Activated T-cell treated with anti-CD3 and anti-CD28 coated beads for 24 hours (primary cell): ENCODE data around the gene BLID.

Source experiments
- DNase-seq: peaks from one replicate; pipeline ENCODE4 v3.0.0-alpha.2; 2020; ENCODE audit warnings: low read depth

The BLID gene

DNA sequence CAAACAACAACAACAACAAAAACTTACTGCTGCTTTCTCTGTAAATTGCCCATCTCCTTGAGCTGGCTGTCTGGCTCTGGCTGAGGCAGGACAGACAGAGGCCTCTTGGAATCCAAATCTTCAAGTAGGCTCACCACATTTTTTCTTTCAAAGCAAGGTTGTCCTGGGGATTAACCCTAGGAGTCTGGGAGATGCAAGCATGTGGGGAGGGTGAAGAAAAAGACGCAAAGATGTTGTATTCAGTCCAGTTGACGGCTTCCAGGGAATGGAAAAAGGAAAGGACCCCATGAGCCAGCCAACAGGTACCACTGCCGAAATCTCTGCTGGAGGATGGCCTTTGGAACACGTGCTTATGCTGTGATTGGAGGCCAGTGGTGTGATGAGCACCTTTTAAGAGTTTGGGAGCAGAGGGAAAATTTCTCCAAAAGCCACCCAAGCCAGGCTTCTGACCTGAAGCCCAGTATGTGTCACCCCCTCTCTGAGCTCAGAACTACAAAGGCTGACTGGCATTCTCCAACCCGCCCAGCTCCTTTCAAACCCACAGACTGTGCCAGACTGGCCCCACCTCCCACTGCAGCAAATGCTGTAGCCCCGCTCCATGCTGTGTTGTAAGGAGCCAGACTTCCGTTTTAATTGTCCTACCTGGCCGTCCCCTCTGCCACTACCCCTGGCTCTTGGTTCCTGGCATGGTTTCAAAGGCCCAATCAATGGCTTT is 10.8 kb downstream of the BLID start:
- no peak for DNase-seq

DNA sequence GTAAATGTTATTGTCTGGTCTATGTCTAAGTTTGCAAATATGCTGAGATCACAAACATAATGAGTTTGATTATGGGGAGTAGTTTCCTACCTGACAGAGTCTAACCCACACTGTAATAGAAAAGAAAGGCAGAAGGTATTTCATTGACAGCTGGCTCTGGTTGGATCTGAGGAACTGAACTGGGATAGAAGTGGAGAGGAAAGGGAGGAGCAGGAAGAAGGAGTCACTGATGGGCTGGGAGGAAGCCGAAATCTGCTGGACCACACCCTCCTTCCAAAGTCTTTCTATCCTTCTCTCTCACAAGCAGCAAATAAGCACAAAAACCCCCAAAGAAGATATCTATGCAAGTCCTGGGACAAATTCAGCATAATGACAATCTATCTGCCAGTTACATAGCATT is 11.7 kb downstream of the BLID start:
- DNase-seq: no peak

DNA sequence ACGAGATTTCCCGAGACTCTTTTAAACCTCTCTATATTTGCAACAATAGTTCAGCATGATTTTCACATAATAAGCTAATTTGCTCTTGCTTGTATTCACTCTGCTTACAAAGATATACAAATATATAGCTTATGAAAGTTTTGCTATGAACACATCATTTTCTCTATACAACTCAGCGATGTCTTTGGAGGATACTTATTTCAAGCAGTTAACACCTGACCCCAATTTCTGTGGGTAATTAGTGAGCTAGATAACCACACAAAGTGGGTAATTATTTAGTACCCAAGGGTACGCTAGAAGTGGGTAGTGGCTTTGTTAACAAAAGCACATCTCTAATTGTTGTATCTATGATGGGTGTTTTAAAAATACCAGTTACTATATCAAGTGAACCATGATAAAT is 12.3 kb downstream of the BLID start:
- DNase-seq: no peak

DNA sequence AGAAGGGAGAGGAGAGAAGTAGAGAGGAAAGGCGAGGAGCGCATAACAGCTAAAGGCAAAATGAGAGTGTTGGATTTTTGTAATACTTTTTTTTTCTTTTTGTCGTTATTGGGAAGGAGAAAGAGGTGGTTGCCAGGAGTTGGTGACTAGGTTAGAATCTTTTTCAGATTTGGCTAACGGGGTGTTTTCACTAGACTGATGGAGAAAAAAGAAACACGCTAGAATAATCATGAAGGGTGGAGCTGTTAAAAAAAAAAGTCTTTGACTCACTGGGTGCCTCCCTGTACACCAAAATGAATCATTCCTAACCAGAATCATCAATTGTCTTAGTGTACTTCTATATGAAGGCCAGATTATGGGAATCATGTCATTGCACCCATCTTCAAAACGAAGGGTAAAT is 12.7 kb downstream of the BLID start:
- DNase-seq: no peak

DNA sequence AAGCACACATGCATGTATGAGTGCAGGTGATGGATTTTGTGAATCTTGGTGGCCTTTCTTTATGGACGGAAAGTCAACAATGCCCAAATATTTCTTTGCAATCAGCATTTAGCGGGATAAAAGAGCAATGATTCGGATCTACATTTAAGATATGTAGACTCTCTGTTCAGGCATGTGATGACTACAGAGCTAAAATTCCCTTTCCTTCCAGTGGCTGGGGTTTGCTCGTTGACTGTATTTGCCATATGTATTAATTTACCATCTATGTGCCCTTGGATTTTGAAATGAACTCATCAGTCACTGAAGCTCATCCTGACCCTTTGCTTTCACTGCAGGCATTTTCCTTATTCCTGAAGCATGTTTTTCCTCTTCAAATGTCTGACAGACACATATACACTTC is 13.6 kb downstream of the BLID start:
- no peak for DNase-seq

DNA sequence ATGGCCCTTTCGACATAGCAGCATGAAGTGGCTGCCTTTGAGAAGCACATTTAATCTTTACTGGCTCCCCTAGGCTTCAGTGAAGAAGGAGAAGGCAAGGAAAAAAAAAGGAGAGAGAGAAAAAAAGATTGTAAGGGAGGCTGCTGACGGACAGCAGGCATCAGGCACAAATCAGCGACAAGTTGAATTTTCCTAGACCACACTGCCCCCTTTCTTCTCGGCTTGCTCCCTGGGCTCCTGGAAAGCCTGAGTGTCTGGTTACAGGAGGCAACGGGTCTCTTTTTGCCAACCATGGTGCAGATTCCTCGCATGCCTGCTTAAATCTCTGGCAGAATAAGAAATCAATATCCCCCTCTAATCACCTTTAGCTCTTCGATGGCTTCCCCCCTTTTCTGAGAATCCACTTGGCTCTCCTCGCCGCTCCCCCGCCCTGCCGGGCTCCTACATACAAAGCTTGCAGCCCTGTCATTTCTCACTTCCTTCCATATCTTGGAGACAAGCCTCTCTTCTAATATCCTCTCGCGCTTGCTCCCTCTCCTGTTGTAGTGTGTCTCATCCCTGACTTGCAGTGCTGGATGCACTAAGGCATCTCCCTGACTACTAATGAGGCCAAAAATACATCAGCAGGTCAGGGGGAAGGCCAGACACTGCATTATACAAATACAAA is 14.3 kb downstream of the BLID start:
- no peak for DNase-seq

DNA sequence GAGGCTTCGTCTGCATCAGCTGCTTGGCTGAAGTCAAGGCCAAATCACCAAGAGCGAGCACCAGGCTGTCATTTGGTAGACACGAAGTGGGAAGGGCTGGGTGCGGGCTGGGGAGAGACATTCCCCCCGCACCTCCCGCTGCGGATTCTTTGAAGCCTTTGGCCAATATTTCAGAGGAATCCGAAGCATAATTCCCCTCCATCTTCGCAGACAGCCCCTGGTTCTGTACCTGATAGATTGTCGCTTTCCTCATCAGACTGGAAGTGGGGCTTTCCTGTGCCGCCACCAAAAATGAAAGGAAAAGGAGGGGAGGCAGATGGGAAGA is 15.3 kb downstream of the BLID start:
- DNase-seq: no peak

DNA sequence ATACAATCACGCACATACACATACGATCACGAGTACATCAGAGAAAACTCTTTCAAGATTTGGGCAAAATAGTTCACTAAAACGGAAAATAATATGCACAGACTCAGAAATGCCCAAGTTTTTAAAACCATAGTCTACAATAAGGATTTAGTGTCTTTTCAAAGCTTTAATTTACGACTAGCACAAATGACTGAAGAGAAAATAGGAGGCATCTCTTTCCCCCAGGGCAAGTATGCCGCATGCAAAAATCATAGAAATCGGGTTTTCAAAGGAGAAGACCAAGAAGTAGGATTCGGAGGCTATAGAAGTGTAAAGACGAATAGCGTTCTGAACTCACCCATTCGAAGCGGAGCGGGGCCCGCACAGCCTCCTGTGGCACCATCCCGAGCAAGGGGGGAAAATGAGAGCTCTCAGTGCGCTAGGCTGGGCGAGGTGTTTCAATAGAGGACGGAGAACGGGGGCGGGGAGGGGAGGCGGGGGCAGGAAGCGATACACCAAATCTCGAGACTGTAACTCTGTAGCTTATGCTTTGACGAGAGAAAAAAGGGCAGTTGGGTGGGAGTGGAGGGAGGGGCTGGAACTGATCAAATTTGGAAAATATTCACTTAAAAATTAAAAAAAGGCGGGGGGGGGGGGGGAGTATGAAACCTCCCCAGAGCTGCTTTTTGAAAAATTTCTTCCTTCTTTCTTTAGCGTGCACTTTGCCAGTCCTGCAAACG is 15.8 kb downstream of the BLID start:
- DNase-seq: no peak

DNA sequence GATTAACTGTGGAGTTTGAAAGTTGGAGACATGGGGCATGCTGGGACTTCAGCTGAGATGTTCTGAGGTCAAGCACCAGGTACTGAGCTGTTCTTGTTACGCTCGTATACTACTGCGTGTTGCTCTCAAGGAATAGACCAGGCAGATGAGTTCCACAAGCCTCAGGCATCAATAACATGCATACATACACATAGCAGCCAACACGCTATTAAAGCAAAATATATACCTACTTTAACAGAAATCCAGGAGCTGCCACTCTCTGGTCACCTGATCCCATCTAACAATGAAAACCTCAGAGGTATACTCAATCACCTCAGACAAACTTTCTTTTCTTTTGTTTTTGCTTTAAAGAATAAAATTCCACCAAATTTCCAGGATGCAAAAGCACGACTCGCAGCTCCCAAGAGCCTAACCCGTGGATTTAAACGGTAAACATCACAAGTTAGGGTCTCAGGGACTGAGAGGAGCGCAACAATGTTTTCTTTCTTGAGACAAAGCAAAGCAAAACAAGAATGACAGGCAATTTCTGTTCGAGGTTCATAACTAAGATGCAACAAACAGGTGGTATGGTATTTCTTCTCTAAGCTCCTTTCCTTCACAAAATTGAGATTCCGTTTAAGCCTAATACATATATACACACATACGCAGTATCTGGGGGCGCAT is 16.5 kb downstream of the BLID start:
- DNase-seq: no peak

DNA sequence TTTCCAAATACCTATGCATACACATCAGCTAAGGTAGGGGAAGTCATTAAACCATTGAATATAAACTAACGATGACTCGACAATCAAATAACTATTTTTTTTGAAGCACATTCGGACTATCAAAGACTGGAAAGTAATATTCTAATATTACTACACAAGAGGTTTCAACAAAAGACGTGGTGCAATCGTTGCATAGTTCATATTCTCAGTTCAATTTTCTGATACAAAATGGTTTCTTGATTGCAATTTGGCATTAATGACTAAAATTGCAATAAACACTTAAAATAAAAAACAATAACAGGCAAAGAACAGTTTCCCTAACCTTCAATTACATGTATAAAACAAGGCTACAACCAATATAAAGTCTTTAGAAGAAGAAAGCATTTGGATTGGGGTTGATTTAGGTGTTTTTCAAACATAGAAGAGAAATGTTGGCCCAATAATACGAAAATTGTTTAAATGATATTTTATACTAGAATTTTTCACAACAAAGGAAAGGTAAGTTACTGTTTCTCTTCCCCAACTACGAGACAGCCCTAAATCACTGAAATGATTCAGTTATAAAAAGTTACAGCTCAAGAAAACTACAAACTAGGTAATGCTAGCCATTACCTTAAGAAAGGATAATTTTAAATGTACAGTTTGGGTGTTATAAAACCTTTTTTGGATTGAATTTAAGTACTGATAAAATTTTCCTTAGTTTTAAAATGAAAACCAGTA is 17.6 kb downstream of the BLID start:
- no peak for DNase-seq

DNA sequence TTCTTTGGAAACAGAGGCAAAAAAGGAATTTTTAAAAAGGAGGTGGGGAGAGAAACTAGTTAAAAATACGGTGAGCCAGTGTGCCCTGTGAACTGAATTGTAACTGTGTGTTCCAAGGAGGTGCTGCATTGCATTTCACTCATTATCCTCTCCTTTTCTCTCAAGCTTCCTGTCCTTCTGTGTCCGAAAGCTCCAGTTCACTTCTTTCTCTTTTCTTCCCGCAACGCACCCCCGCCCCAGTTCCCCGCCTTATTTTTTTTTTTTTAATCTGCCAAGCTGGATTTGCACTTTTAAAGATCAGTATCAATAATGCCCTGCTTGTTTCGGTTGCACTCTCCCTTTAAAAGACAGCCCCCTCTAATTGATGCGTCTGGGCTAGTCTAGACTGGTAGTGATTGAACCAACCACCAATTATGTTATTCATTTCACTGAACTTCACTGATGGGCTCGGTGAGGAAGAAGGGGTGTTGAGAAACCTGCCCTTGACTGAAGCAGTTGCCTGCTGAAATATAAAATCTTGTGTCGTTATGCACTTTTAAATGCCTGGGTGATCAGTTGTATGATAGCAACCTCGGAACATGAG is 18.5 kb downstream of the BLID start:
- no peak for DNase-seq

DNA sequence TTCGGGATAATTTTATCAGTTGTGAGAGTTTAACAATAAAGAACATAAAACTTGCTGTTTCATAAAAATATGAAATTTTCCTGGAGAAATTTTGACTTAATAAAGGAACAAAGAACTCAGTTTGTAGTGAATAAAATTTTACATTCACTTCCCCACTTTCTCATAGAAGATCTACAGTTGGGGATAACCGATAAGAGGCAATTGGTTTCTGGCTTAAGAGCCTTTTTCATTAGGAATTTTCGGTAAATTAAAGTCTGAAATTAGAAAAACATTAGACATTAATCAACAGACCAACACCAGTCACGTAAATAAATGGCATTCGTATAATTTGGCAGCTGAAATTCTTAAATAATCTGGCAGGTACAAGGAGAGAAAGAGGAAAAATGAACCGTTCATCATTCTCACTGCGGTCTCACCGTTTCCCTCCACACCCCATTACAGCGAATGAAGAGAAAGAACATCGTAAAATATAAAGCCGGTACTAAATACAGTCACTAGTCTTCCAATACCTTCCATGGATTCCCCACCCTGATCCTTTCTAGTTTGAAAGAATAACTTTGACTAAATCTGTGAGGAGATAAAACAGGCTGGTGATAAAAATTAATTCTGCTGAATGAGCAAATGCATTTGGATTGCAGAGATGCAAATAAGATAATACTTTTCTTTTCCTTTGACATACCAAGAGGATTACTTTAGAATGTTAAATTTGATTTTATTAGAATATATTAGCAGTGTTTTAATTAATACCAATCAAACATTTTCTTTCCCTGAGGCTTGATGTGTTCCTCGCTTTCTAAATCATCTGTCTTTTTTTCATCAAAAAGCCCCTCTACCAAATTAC is 19.5 kb downstream of the BLID start:
- no peak for DNase-seq

DNA sequence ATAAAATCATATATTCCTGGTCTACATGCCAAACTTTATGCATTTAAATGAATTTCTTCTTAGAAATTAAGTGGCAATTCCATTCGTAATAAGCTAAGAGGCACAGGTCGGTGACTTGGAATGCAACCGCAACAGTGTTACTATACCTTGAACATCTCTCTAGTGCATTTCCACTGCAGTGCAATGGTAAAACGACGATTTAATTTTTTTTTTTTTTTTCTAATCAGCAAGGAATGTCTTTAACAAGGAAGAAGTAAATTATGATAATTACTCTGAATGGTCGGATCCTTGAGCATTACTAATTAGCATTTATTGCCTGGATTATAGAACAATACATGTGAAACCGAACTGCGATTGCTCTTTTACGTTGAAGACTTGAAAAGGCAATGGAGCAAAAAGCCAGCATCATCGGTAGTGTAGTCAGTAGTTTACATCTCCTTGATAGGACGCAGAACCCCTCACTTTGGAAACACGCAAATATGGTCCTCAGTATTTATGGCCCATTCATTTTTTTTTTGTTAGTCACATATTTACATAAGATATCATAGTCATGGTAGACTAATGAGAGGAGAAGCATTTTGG is 20.2 kb downstream of the BLID start:
- no peak for DNase-seq

DNA sequence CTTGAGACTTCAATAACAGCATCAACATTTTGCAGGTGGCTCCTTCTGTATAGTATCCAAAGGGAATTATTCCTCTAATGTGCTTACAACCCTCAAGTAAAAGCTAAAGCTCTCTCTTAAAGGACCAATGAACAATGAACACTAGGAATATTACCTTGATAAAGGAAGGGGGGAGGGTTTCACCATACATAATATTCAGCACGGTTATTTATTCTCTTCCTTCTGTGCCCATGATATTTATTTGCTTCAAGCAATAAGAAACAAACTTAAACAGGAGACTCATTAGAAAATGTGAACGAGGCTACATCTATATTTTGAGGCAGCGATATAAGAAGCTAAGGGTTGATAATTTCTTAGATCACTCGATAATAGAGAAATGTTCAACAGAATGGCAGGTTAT is 21.2 kb downstream of the BLID start:
- no peak for DNase-seq

DNA sequence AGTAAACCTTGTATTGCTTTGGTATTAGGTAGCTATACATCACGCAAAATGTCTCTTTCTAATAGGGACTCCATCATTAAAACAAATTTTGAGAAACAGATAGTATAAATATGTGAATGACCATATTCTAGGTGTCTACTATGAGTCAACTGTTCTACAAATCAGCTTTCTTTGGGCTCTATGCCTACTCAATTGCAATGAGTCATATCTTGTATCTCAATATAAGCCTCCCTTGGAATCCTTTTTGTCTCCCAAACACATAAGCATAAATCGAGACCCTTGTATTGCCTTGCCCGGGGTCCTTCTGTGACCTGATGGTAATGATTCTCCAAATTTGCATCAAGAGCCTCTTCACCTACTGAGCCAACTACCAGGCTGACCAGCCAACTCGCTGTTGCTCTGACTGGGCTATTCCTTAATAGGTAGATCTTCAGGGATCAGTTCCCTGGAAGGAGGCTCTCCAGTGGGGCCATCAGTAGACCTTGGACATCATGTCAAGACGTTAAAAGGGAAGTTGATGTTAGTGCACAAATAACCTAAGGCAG is 22.2 kb downstream of the BLID start:
- DNase-seq: no peak

DNA sequence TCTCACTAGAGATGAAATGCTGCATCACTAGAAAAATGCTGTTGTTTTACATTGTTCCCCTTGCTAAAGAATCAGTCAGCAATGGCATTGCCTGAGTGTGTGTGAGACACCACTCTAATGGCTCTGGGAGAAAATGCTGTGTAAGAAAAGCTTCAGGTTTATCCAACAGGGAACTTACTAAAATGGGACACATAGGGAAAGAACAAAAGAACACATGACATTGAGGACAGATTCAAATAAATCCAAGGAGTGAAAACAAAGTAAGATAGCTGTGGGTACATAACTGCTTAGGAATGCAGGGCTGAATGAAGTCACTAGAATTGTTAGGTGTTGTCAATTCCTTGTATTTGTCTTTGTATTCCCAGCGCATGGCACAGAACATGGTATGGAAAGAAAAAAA is 24.2 kb downstream of the BLID start:
- DNase-seq: no peak

DNA sequence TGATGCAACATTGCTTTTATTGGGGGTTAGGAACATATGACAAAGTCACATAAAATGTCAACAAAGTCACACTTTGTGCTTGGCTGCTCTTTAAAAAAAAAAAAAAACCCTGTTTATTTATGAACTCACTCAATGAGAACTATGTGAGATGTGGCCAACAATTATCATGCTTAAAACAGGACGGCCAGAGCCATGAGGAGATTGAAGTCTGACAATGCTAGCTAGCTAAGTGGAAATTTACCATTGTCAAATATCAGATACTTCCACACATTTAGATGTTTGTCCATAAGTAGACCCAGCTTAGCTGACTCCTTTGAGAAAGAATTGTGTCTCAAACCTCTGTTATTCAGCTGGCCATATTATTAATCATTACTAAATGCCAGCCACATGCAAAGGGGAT is 26.9 kb downstream of the BLID start:
- no peak for DNase-seq

DNA sequence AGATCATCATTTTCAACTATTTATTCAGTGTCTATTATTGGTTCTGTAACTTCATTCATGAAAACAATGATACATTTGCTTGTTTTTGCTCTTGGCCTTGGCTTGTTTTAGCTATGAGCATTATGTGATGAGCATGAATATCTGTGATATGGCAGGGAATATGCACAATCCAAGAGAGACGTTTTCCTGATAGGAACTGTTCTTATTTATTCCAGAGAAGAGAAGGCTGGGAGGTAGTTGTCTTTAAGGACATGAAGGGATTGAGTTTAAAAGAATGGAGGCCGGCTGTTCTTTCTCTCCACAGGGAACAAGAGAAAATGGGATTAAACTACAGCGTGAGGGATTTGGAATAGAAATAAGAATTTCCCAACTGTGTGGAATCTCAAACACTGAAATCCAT is 30.3 kb downstream of the BLID start:
- DNase-seq: no peak

DNA sequence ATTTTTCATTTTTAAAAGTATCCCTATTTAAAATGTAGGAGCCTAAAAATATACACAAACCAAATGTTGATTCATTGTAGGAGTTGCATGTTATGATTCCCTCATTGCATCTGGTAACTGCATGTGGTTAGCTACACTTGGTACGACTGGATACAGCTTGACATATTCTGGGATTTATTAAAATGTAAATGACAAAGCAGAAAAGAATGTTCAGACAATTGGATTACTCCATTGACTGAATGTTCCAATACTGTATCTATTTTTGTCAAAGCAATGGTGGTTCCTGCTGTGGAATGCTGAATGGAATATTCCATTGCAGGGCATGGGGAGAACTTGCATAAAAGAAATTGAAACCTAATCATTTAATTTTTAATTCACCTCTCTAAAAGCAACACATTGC is 30.8 kb downstream of the BLID start:
- no peak for DNase-seq

DNA sequence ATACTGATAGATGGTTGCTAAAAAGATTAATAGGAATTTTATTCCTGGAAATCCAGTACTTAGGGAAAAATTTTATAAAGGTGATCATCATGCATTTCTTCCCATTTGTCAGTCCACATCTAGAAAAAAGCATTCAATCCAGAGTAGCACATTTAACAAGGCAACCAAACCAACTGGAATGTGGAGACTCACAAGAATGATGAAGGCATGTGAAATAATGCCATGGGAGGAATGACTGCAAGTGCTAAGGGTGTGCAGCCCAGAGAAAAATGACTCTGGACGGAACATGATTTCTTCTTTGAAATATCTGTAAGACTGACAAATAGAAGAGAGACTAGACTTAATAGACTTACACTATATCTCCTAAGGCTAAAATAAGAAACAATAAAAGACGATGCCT is 33.8 kb downstream of the BLID start:
- no peak for DNase-seq
